ENCODE measurements around the gene OR4F15. TPM values are rescaled to one million over a fixed set of nuclear protein-coding genes. Genes with fewer than 3 reads are reported as not detected.

OR4F15 gene
- total and polyA plus RNA-seq, 2 of the 4 experiments (the other 2 are of a cell fraction), result 0.36 TPM; not detected in 1

DNA sequence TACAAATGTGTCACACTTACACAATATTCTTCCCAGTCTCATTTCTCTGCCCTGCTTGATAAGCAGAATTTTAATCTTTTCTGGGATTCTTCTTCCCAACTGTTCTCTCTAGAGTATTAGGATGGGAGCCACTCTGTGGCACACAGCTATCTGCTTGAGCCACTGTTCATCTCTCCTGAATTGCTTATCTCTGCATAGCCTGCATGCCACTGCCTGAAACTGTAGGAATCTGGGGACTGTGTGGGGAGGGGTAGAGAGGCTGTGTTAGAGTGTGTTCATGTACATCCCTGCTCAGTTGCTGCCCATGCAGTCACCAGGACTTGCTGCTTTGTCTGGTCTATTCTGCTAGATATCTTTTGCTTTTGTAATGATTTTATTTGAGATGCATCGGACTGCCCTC is 11.0 kb upstream of the OR4F15 start:
- ChIA-PET POLR2A (ENCODE audit: unreplicated experiment) (no interaction called here), CTCF (no interaction called here)
- no peaks in the 10 kb centered on the region for H3K27me3 ChIP-seq (ENCODE audit: control insufficient read depth, insufficient read depth, low read length)
- no peaks in the 10 kb centered on the region for H3K36me3 ChIP-seq (ENCODE audit: control insufficient read depth, insufficient read depth, low read length)
- H2AK9ac ChIP-seq (replicated peaks; ENCODE audit: low read depth, low read length, poor library complexity), result no peak overlapping the region
- BruUV-seq (replicated peaks), result no TSS peak
- peak overlapping the region; percentile 33; the same call in 1 of the 2 replicates for H3K18ac ChIP-seq (ENCODE audit: low read depth, low read length)
- dilution Hi-C loops (cut with HindIII; ENCODE audit: low sequenced_read_pairs, unreplicated experiment) (no loop called here), intact Hi-C loops (cut with micrococcal nuclease) (no loop called here), in situ Hi-C loops (cut with MboI; ENCODE audit: low sequenced_read_pairs) (no loop called here)
- no peak overlapping the region for H3K4me2 ChIP-seq (ENCODE audit: low read depth, low read length)
- ATAC-seq (ENCODE audit: low read depth) (peak; percentile 76), DNase-seq (no peak)
- H3K4me3 ChIP-seq (ENCODE audit: insufficient read depth, low read depth, low read length), result no peak overlapping the region
- peak overlapping the region; percentile 14; the same call in 1 of the 2 replicates for H3K4ac ChIP-seq (ENCODE audit: low read depth, low read length)
- no peaks in the 10 kb centered on the region for H4K20me1 ChIP-seq (ENCODE audit: insufficient read depth, low read length)
- H4K5ac ChIP-seq (ENCODE audit: low read depth, low read length), result no peak overlapping the region
- WGBS, 2 experiments (ENCODE audit: extremely low coverage in 2 of 2, insufficient read length in 1 of 2), result no CpG with 5 or more reads among the region's 1 CpG
- H3K56ac ChIP-seq (ENCODE audit: extremely low read depth, insufficient read depth, low read length), result no peak overlapping the region
- 0 out of 3 replicates have a peak overlapping the region, but pooled peaks have one; percentile 12 for H2BK15ac ChIP-seq (ENCODE audit: low read depth, low read length)
- peak overlapping the region; percentile 4 for H2BK120ac ChIP-seq (ENCODE audit: low read depth, low read length)
- no peak overlapping the region for H2AFZ ChIP-seq (replicated peaks; ENCODE audit: low read length, poor library complexity)
- no peaks in the 10 kb centered on the region for H3K79me1 ChIP-seq (ENCODE audit: low read depth in 1 of 2, low read length in 2 of 2)
- 0 out of 2 replicates have a peak, but pooled peaks cover 2% of the 10 kb centered on the region for H3K9me3 ChIP-seq (ENCODE audit: control insufficient read depth, insufficient read depth, low read length)
- H4K8ac ChIP-seq (ENCODE audit: low read depth in 2 of 2, low read length in 2 of 2), result no peak overlapping the region
- no peak overlapping the region for H4K91ac ChIP-seq (ENCODE audit: insufficient read depth, low read depth, low read length)
- H3K23ac ChIP-seq (ENCODE audit: low read depth, low read length), result no peak overlapping the region
- H2BK20ac ChIP-seq (ENCODE audit: low read depth, low read length), result peak overlapping the region; percentile 67; the same call in 1 of the 2 replicates
- no peak for TF ChIP-seq MAZ (IDR thresholded peaks at IDR 0.05; ENCODE audit: borderline replicate concordance, low read depth, low read length)
- no peak for TF ChIP-seq FOS (IDR thresholded peaks at IDR 0.05; ENCODE audit: low read depth, low read length)
- no peak for TF ChIP-seq RFX5 (IDR thresholded peaks at IDR 0.05; ENCODE audit: low read depth, low read length)
- no peak for TF ChIP-seq MXI1 (IDR thresholded peaks at IDR 0.05; ENCODE audit: borderline replicate concordance, low read depth, low read length)
- no peak for TF ChIP-seq SMC3 (IDR thresholded peaks at IDR 0.05; ENCODE audit: low read depth, low read length)
- TF ChIP-seq RAD21 (IDR thresholded peaks at IDR 0.05; ENCODE audit: low read length), result no peak
- no peak for TF ChIP-seq RCOR1 (IDR thresholded peaks at IDR 0.05; ENCODE audit: insufficient replicate concordance, low read length)
- no peak for TF ChIP-seq NFE2L2 (IDR thresholded peaks at IDR 0.05; ENCODE audit: low read depth, low read length)
- no peak for TF ChIP-seq CEBPB (IDR thresholded peaks at IDR 0.05; ENCODE audit: low read depth, low read length)
- H3K27ac ChIP-seq (ENCODE audit: insufficient read depth, low read length), result no peak overlapping the region; the same call in 1 of the 2 replicates
- H3K9me1 ChIP-seq (ENCODE audit: insufficient read depth, low read length), result no peaks in the 10 kb centered on the region; the same call in 1 of the 2 replicates
- no peak overlapping the region for H2AK5ac ChIP-seq (ENCODE audit: low read depth, low read length)
- no peak overlapping the region for H3K9ac ChIP-seq (ENCODE audit: low read depth, low read length)
- peak overlapping the region; percentile 14 for H2BK5ac ChIP-seq (ENCODE audit: low read depth, low read length, poor library complexity, severe bottlenecking)
- no peak overlapping the region for H3K14ac ChIP-seq (replicated peaks; ENCODE audit: low read depth, low read length)
- peaks cover 9% of the 10 kb centered on the region for H3K4me1 ChIP-seq (ENCODE audit: control insufficient read depth, insufficient read depth, low read length)

Measured in IMR-90 (cell line).